GM21390 (cell line): ENCODE results near the gene BRD1.
"Not testable (repeated sequence)": the region's sequence is repeated elsewhere in the genome, so short reads cannot be mapped to it uniquely, and the experiment has no call there.

ENCODE experiments used
- ATAC-seq: cut with Tn5 transposase; IDR thresholded peaks from one replicate; pipeline ENCODE4 v1.9.1; 2021; ENCODE audit not compliant: unreplicated experiment

BRD1 gene

DNA sequence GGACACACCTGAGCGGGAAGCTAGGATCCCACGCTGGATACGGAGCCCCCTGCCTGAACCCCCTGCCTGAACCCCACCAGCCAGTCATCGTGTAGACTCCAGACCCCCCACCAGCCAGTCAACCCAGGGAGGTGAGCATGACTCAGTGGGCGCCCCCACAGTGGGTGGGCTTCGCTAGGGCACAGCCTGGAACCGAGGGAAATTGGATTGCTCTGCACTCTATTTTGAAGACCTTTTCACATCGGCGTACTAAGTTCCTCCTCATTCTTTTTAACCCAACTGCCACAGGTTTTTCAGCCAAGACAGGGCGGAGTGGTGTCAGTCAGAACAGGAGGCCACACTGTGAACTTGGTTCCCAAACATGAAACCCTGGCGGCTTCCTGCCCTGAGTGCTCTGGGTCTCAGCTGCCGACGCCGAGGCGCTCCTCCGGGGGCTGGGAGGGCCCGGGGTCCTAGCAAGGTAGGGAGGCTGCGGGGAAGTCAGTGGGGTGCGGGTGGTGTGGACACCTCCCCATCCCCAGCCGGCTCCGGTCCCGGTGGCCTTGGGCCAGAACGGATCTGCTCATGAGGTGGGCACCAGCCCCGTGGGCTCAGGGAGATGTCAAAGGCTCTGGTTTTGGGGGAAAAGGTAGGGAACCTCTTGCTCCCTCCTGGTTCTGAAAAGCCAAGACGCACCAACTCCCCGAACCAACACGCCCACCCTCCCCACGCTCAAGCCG lies 57.0 kb downstream of the BRD1 start:
- ATAC-seq: no peak

DNA sequence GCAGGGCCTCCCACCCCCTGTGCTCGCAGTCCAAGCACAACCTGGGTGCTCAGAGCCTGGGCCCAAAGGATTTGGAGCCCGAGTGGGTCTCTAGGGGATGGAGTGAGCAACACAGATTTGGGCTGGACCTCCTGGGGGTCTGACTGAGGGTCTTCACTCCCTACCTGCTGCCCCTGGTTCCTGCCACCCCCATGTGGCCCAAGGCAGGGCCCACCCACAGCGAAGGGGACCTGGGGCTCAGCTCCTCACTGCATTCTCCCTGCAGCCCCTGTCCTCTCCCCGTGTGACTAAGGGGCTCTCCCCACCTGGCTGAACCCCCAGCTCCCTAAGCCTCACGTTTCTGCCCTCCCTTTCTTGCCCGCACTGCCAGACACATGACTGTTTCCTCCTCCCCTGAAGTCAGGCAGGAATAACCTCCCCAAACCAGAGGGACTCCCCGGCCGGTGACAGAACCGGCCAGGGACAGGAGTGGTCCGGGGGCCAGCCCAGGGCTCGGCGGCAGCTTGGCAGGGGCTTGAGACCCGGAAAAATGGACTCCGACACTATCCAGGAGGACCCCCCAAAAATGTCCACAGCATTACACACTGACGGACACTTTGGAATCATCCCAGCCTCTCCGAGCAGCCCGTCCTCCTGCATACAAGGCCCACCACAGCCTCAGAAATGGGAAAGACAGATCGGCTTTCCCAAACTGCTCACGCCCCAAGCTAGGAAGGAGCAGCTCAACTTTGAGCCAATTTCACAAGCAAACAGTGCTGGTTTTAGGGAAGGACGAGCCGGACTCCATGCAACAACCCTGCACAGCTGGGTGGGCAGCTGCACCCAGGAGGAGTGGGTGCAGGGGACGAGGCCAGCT lies 57.8 kb downstream of the BRD1 start:
- ATAC-seq: no peak

DNA sequence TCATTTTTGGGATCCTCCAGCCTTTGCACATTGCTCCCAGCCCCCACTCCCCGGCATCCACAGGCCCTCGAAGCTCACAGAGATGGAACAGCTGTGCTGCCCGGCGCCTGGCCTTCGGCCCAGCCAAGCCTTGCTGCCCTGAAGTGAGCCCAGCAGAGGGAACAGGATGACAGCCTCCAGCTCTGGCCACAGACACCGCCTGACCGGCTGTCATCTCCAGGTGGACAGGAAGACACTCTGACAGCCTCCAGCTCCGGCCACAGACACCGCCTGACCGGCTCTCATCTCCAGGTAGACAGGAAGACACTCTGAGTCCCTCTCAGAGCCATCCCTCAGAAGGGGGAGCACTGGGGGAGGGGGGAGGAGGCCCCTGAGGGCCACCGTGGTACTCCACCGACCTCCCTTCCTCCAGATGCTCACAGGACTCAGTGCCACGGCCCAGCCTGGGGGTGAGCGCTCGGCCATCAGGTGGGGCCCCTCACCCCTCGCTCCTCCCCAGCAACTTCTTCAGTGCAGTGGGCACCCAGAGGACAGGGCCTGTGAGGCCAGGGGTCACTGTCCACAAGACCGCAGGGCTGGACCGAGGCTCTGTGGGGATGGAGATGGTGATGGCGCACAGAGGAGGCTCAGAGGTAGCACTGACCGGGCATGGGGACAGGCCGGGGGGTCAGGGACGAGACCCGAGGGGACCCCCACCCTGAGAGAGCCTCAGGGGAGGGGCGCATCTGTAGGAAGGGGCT lies 58.6 kb downstream of the BRD1 start:
- no peak for ATAC-seq

DNA sequence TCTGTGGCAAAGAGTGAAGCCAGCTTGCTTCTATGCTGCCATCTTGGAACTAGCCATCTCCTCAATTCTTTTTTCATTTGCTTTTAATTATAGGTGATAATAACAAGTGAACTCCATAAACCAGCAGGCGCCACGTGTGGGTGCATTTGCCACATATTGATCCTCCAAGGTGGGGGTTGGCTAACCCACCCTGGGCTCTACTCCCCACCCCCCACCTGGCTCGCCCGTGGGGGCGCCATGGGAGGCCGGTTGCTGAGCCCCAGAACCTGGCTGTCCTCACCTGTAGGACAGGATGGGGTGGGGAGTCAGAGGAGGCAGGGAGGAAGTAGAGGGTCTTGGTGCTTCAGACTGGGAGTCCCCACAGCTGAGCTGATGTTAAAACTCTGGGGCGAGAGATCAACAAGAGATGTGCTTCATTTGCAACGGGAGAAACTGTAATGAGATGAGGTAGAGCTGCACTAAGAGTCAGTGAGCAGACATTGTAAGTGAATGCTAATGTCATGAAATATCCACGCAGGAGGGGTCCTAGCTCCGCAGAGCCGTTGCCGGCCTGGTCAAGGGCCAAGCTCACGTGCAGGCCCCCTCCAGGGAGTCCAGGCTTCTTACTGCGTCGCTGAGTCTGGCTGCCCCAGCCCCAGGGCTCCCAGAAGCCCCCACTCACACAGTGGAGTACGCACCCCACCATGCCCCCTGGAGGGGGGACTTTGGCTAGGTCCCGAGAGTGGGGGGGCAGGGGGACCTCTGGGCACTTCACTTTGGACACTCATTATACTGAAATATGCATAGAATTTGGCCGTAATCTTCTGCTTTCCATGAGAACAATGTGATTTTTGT lies 59.4 kb downstream of the BRD1 start:
- no peak for ATAC-seq

- no peak for ATAC-seq
These were observed 60.2 kb downstream of the BRD1 start for GRCh38 chr22:49767355-49768062.

- ATAC-seq: no peak
These were observed 61.7 kb downstream of the BRD1 start for GRCh38 chr22:49765951-49766350.

DNA sequence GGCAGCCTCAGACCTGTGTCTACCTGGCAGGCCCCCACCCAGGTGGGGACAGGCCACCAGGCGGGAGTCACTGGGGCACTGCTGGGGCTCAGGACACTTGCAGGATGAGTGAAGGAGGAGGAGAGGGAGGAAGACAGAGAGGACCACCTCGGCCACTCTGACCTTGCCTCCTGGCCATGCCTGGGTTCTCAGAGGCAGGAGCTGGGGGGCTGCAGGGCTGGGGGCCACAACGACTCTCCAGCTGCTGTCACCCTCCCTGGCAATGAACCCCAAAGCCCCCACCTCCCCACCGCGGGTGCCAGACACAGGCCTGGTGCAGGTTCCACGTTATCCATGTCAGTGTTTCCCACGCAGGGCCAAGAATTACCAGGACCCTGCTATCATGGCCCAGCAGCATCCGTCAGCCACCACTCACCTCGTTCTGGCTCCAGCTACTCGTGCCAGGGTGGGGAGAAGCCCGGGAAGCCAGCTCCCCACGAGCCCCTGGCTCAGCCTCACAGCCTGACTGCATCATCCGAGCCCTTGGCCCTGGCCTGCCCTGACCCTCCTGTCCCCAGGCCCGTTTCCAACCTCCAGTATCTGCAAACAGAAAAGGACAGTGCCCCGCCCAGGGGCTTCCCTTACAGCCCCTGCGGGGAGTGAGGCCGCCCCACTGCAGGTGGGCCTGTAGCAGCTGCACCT lies 62.4 kb downstream of the BRD1 start:
- no peak for ATAC-seq

DNA sequence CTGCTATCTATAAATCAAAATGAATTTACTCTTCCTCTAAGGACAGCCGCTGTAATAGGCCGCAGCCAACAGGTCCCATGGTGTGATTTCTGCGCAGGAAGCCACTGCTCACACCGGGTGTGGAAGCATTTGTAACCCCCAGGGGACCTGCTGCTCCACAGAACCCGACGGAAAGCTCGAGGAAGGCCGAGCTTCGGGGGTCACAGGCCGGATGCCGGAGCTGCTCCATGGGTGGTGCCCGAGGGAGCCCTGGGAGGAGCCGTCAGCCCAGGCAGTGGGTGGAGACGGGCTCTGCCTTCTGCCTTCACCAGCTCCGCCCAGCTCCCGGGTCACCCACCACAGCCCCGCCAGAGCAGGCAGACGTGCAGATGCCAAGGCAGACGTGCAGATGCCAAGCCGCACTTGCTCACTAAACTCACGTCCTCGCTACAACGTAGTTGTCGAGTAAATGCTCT lies 63.5 kb downstream of the BRD1 start:
- ATAC-seq: no peak

DNA sequence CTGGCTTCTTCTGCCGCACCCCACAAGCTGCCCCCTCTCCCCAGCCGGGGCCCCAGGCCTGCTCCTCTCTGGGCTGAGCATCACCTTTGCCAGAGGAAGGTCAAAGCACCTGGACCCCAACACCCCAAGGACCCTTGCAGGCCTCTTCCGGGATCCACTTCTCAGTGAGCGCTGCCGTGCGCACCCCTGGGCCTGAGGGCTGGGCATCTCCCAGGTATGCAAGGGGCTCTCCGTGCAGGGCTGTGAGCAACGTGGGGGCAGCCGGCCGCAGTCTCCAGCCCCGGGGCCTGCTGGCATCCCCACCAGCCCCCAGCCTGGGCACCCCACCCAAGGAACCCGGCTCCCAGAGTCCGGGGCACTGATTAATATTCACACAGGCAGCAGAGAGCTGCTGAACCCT lies 64.0 kb downstream of the BRD1 start:
- ATAC-seq: no peak

GRCh38 chr22:49763138-49763537 lies 64.5 kb downstream of the BRD1 start:
- ATAC-seq: no peak

DNA sequence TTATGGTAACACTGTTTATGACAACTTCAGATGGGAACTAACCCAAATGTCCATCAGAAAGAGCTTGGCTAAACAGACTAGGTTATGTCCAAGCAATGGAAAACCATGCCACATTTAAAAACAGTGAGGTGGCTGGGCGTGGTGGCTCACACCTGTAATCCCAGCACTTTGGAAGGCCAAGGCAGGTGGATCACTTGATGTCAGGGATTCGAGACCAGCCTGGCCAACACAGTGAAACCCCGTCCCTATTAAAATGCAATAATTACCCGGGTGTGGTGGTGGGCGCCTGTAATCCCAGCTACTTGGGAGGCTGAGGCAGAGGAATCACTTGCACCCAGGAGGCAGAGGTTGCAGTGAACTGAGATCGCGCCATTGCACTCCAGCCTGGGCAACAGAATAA lies 65.1 kb downstream of the BRD1 start:
- not testable (repeated sequence) for ATAC-seq

- no peak for ATAC-seq
These were observed 65.8 kb downstream of the BRD1 start for GRCh38 chr22:49761836-49762235.

DNA sequence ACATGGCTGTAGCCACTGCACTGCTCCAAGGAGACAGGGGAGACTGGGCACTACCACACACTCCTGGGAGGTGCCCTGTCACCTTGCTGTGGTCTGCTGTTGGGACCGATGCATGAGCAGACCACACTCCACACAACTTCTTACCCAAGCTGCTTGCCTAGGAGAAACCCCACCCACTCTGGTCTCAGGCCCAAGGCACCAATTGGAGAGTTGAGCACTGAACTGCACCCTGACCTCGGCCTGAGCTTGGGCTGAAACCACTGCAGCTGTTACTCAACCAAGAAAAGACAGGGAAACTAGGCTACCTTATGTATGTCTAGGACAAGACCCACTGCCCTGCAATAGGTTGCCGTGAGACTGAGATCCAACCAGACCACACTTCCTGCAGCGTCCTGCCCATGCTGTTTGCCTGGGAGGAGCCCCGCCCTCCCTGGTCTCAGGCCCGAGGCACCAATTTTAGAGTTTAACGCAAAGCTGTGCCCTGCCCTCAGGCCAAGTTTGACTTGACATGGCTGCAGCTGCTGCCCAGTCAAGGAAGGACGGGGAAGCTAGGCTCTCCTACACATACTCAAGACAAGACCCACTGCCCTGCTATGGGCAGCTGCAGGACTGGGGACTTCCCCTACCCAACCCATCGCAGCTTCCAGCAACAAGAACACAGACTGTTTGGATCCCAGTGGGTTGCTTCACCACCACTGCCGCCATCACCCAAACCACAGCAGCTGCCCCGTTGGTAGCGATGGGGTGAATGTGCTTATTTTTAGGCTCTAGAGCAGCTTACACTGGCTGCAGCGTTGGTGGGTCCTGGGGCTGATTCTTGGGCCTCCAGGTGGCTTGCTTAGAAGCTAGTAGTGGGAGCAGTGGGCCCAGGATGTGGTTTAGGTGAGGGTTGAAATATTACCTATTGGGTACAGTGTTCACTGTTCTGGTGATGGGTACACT lies 66.8 kb downstream of the BRD1 start:
- peak; percentile 50 for ATAC-seq

DNA sequence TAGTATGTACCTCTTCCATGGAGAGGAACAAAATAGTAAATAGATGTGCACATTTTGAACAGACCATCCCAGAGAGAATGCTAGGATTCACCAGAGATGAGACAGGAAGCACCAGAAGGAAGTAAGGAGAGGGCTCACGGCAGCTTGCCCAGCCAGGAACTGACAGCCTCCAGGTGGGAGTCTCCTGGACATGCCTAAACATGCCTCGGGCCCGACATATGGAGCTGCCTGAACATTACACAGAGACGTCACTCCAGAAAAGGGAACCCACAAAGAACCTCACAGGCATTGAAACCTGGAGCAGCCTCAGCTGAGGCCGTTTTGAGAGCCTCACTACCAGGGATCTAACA lies 67.4 kb downstream of the BRD1 start:
- ATAC-seq: no peak

GRCh38 chr22:49756676-49757075 lies 71.0 kb downstream of the BRD1 start:
- no peak for ATAC-seq

- ATAC-seq: no peak
These were observed 71.5 kb downstream of the BRD1 start for GRCh38 chr22:49756201-49756600.

DNA sequence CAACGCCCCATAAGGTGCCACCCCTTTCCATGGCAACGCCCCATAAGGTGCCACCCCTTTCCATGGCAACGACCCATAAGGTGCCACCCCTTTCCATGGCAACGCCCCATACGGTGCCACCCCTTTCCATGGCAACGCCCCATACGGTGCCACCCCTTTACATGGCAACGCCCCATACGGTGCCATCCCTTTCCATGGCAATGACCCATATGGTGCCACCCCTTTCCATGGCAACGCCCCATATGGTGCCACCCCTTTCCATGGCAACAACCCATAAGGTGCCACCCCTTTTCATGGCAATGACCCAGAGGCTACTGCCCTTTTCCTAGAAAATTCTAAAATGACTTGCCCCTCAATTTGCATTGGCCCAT lies 72.1 kb downstream of the BRD1 start:
- ATAC-seq: no peak
